Body of pancreas (tissue), 4 donors: ENCODE data around the gene GOLPH3L.
"Not testable (repeated sequence)": the region's sequence is repeated elsewhere in the genome, so short reads cannot be mapped to it uniquely, and the experiment has no call there.

Experiments used
- POLR2A ChIP-seq, 3 donors: fragments of 450-650 bp; IDR thresholded peaks; one replicate each; pipeline ENCODE4 v1.6.1; 2016; ENCODE audit warnings: antibody characterized with exemption in 3 of 3, mild to moderate bottlenecking in 2 of 3
- TF ChIP-seq, protein P1 (sequence below), 7 experiments: fragments of 450-650 bp in 4 of 7; fragments of 200-600 bp in 3 of 7; sonication (generic) in 3 of 7; IDR thresholded peaks; one replicate each; pipeline ENCODE4 v1.5.1; 2016 to 2019; ENCODE audit warnings: antibody characterized with exemption in 7 of 7

DNA sequence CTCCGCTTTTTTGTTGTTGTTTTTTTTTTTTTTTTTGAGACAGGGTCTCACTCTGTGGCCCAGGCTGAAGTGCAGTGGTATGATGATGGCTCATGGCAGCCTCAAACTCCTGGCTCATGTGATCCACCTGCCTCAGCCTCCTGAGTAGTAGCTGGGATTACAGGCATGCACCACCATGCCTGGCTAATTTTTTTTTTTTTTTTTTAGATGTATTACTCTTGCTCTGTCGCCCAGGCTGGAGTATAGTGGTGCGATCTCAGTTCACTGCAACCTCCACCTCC is 91.6 kb downstream of the GOLPH3L start:
- not testable (repeated sequence) for TF ChIP-seq POLR2A (IDR thresholded peaks at IDR 0.05)
- TF ChIP-seq, protein P1, sequence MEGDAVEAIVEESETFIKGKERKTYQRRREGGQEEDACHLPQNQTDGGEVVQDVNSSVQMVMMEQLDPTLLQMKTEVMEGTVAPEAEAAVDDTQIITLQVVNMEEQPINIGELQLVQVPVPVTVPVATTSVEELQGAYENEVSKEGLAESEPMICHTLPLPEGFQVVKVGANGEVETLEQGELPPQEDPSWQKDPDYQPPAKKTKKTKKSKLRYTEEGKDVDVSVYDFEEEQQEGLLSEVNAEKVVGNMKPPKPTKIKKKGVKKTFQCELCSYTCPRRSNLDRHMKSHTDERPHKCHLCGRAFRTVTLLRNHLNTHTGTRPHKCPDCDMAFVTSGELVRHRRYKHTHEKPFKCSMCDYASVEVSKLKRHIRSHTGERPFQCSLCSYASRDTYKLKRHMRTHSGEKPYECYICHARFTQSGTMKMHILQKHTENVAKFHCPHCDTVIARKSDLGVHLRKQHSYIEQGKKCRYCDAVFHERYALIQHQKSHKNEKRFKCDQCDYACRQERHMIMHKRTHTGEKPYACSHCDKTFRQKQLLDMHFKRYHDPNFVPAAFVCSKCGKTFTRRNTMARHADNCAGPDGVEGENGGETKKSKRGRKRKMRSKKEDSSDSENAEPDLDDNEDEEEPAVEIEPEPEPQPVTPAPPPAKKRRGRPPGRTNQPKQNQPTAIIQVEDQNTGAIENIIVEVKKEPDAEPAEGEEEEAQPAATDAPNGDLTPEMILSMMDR (IDR thresholded peaks at IDR 0.05) = not testable (repeated sequence)
